Fibroblast of skin of back (primary cell): ENCODE results near the gene LRCOL1.

Source experiments
- DNase-seq: peaks from one replicate; pipeline ENCODE4 v3.0.0-alpha.2; 2013

Gene LRCOL1

DNA sequence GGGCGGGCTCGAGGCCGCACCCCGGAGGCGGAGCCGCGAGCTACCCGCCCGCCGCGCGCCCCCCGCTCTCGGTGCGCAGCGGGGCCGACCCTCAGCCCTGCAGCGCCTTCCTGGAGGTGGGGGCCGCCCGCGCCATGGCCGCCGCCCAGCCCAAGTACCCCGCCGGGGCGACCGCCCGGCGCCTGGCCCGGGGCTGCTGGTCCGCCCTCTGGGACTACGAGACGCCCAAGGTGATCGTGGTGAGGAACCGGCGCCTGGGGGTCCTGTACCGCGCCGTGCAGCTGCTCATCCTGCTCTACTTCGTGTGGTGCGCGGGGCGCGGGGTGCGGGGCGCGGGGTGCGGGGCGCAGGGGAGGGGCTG, 8.3 kb upstream of the LRCOL1 start, which contains the start of gene P2RX2:
Gene P2RX2, plus strand, starts transcription at position 94 of the 361 bp plus-strand sequence. Its CDS starts 41 bp downstream, at position 135.
- DNase-seq = no peak

DNA sequence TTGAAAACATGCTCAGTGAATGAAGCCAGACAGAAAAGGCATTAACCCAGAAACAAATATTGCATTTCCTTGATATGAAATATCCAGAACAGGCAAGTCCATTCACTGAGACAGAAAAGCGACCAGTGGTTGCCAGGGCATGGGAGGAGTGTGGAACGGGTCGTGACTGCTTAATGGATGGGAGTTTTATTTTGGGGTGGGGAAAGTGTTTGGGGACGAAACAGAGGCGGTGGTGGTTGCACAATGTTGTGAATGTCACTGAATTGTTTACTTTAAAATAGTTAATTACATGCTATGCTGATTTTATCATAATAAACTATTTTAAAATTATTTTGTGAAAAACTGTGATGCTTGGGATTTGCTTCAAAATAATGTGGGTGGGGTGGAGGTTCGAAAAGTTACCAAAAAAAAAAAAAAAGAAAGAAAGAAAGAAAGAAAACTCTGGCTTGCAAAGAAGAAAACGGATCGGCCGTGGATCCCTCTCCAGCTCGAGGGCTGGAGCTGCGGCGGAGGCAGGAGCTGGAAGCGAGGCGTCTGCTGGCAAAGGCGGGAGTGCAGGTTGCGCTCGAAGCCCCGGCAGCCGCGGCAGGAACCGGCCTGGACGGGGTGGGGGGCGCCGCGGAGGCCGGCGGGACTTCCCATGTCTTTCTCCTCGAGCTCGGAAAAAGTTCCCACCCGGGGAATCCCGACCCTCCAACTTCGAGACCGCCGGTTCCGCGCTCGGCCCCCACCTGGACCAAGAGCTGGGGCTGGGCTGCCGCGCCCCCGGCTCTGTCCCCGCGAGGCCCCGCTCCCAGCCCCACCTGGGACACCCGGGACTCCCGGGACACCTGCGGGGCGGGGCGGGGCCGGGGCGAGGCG, 7.7 kb upstream of the LRCOL1 start:
- no peak for DNase-seq

DNA sequence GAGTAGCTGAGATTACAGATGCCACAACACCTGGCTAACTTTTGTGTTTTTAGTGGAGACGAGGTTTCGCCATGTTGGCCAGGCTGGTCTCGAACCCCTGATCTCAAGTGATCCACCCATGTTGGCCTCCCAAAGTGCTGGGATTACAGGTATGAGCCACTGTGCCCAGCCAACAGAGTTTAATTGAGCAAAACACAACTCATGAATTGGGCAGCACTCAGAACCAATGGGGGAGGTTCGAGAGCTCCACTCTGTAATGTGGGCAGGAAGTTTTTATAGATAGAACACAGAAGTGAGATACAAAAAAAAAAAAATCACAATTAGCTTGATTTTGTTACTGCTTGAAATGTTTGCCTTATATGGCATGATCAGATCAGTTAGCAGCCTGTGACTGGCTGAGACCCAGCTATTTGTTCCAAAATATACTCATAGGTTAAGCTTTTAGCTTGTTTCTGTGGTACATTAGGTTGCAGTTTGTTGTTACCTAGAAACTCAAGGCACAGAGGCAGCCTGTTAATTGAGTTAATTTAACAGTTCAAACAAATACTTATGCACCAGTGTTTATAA, 6.8 kb upstream of the LRCOL1 start:
- no peak for DNase-seq

DNA sequence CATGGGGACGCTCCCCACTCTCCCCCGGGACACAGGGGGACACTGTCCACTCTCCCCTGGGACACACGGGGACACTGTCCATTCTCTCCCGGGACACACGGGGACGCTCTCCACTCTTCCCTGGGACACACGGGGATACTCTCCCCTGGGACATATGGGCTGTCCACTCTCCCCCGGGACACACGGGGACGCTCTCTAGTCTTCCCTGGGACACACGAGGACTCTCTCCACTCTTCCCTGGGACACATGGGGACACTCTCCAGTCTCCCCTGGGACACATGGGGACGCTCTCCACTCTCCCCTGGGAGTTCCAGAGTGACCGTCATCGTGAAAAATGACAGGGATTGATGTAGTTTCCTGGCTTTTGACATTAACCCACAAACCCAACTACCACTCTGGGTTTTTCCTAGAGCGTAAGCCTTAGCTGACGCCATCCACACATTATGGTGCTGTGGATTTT, 5.2 kb upstream of the LRCOL1 start:
- no peak for DNase-seq

DNA sequence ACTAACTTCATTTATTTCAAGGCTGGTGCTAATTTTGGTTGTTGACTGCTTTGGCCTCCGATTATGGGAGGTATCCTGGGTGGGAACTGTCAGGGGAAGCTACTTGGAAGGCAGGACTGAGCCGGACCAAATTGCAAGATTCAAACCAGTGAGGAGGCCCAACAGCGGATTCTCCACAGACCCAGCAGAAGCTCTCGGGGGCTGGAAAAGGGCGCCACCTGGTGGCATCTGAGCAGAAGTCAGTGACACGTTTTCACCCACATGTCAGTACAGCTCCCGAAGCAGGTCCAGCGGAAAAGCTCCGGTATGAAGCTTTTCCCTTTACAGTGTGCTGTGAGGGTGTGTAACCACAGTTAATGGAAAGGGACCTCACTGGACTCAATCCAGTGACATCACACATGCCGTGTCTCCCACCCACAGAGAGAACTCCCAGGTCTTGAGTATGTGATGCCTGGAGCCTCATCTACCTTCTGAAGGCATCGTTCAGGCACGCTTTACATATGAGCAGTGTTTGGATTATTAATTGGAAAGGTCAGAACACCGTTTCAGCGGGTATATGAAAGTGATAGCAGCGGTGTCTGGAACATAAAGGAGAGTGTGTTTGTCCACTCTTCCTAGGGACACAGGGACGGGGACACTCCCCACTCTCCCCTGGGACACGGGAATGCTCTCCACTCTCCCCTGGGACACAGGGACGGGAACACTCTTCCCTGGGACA, 4.6 kb upstream of the LRCOL1 start:
- DNase-seq = peak; percentile 77

DNA sequence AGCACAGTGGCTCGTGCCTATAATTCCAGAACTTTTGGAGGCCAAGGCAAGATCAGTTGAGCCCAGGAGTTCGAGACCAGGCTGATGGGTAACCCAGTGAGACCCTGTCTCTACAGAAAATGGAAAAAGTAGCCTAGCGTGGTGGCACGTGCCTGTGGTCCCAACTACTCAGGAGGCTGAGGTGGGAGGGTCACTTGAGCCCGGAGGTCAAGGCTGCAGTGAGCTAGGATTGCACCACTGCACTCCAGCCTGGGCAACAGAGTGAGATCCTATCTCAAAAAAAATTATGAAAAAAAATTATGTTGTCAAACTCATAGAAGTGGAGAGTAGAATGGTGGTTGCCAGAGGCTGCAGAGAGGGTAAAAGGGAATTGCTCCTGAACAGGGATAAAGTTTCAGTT, 3.6 kb upstream of the LRCOL1 start:
- DNase-seq = no peak

DNA sequence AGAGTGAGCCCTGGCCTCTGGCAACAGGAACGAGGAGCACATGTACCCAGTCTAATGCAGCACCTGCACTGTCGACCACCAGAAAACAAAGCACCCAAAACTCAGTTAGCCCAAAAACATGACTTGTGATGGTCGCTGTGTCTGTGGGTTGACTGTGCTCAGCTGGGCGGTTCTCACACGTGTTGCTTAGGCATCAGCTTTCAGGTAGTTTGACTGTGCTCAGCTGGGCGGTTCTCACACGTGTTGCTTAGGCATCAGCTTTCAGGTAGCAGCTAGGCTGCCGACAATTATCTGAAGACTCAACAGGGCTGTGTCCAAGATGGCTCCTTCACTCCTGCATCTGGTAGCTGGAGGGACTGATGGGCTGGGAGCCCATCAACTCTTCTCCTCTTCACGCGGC, 1.2 kb upstream of the LRCOL1 start:
- no peak for DNase-seq

DNA sequence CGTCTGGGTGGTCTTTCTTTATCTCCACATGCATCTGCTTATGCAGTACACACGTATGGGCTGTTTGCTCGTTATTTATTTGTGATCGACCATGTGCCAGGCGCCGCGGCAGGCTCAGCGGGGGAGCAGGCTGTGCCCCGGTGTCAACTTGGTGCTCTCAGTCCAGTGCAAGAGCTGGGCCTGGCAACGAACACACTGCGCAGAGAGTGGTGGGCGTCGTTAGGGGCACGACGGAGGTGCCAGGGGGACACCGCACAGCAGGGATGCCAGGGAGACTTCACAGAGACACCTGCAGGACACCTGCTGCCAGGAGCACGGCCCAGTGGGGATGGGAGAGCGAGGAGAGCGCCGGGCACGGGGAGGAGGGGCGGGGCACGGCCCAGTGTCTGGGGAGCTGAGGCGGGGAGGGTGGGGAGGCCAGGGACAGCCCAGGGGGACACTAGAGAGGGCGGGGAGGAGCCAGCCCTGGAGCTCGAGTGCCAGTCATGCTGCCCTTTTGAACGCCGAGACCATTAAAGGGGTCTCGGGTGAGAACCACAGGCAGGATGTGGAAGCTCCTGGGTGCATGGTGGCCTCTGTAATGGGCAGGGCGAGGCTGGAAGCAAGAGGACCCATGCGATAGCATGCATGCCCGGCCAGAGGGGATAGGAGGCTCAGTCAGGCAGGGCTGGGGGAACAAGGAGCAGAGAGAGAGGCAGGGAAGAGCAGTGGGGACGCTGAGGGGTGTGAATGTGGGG, 652 bp upstream of the LRCOL1 start:
- no peak for DNase-seq

DNA sequence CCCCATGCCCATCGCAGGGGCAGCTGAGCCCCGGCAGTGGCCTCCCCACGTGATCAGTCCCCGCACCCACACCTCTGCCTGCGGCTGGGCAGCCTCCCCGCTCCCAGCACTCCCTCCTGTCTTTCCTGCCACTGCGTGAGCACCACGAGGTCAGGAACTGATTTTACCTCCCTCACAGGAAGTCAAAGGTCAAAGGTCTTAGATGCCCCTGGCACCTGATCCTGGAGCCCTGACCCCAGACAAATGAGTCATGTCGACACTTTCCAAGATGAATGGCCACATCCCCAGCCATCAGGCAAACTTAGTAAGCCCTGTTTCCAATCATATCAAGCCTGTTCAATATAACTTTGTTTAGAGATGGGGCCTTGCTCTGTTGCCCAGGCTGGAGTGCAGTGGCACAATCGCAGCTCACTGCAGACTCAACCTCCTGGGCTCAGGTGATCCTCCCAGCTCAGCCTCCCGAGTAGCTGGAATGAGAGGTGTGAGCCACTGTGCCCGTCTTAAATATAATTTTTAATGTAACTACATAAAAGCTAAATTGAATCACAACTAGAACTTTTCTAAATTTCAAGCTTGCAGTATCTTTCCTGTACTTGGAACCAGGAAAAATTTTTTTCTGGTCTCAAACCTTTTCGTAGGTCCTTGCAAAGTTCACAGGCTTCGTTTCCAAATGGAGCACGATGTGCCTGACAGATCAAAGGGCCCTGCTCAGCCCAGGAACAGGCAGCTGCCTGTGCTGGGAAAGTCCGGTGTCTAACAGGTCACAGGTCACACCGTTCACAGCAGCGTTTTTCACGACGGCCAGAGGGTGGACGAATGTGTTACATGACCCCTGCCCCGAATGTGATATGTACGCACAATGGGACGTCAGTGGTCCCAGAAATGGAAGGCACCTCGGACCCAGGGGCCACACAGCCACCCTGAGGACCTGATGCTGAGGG, 1.9 kb downstream of the LRCOL1 start:
- no peak for DNase-seq

DNA sequence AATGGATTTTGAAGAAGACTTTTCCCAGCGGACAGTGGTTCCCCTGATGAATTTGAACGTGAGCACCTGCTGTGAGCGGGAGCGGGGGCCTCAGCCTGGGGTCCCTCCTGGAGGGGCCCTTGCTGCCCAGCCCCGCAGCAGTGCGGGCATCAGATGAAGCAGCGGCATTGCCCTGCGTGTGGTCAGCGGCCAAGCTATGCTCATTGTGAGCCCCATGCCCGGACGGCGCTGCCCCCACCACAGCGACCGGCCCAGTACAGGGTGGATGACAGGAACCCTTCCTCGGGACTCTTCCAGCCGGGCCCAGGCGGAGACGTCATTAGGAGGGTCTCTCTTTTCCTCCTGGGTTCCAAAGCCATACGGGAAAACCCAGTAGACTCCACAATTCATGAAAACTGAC, 3.5 kb downstream of the LRCOL1 start:
- DNase-seq = no peak

DNA sequence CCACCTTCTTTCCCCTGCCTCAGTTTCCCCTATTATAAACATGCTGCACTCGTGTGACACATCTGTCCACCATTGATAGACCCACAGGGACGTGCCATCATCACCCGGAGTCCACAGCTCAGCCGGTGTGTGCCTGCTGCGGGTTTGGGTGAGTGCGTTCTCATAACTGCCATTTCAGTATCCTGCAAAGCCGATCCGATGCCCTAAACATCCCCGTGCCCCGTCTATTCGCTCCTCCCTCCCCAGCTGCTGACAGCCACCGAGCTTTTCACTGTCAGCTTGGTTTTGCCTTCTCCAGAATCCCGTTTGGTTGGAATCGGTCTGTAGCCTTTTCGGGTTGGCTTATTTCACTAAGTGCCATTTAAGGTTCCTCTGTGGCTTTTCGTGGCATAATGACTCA, 3.9 kb downstream of the LRCOL1 start:
- DNase-seq = no peak

DNA sequence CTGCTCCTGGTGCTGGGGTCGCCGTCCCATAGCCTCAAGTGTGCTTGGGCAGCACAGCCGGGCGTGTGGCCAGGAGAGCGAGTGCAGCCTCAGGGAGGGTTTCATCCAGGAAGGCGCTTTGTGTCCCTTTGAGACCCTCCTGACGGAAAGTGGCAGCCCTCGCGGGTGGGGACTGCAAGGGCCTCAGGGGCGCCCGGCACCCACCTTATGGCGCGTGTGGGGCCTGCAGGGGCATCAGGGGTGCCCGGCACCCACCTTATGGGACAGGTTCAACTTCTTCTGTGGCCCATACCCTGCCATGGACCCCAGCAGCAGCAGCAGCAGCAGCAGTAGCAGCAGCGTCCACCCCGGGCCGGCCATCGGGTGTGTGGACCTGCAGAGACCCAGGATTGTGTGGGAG, 4.5 kb downstream of the LRCOL1 start:
- no peak for DNase-seq

DNA sequence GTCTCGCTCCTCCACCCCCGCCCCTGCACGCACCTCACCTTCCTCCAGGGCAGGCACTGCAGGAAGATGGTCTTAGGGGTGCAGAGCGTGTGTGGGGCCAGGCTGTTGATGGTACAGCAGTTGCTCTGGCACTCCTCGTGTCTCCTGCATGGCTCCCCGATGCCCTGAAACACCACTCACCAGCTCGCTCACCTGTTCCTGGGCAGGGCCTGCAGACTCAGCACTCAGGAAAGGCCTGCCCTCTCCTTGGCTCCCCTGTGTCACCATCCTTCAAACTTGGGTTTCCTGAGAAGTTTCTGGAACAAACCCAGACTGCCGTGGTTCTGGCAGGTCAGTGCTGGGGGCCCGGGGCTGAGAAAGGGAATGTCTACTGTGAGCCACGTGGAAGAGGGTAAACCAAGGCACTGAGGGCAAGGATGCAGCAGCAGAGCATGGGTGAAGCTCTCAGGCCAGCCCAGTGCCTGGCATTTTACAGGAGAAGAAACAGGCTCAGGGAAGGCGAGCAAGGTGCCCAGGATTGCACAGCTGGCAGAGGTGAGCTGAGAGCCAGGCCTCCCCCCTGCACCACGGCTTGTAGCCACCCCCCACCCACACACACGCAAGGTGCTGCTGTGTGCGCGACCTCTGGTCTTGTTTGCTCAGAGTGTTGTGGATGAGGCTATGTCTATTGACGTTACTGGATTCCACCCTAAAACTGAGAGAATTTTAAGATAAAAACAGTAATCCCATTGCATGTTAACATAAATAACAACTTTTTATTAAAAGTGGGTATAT, 5.5 kb downstream of the LRCOL1 start:
- no peak for DNase-seq

DNA sequence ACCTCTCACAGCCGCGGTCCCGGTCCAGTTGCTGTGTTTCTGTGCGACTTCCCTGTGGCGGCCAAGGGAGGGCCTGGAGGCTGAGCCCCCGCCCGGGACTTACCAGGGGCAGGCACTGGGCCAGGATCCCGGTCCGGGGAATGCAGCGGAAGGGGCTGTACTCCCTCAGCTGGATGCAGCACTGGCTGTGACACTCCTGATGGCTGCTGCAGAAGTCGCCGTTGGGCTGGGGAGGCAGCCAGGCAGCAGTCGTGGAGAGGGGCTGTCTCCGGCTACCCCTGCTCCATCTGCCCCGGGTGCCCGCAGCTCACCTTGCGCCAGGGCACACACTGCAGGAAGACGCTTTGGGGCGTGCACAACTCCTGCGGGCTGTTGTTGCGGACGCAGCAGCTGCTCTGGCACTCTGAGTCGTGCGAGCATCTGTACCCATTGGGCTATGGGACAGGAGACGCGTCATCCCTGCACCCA, 6.2 kb downstream of the LRCOL1 start:
- no peak for DNase-seq

DNA sequence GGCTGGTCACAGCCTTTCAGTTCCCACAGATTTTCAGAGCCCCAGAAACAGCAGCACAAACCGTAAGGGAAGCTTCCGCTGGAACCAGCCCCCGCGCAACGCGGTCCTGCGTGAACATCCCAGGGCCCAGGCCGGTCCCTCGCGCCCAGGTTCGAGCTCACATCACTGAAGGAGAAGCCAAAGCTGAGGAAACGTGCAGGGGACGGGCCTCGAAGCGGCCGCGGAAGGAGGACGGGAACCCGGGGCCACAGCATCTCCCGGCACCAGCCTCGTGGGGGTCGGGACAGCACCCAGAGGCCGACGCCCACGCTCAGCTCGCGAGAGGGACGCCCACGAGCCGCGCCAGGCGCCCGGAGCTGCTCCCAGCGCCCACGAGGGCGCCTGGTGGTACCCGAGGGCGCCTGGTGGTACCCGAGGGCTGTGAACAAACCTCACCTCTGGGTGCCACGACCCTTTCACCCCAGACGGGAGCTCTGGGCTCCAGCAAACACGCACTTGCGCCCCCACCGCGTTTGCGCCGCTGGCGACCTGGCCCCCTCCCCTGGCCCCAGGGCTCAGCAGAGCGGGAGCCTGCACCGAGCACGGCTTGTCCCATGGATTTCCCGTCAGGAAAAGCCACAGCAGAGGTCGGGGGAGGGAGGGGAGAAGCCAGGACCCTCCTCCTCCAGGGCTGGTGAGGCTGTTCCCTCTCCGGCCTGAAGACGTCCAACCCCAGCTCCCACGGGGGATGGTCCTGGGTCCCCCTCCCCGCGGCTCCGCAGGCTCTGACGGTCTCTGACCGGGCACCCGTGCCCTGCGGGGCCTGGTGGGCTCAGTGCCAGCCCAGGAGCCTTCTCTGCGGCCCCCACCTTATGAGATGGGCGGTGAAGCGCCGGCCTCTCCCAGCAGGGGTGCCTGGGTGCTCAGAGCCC, 6.9 kb downstream of the LRCOL1 start:
- DNase-seq = no peak

DNA sequence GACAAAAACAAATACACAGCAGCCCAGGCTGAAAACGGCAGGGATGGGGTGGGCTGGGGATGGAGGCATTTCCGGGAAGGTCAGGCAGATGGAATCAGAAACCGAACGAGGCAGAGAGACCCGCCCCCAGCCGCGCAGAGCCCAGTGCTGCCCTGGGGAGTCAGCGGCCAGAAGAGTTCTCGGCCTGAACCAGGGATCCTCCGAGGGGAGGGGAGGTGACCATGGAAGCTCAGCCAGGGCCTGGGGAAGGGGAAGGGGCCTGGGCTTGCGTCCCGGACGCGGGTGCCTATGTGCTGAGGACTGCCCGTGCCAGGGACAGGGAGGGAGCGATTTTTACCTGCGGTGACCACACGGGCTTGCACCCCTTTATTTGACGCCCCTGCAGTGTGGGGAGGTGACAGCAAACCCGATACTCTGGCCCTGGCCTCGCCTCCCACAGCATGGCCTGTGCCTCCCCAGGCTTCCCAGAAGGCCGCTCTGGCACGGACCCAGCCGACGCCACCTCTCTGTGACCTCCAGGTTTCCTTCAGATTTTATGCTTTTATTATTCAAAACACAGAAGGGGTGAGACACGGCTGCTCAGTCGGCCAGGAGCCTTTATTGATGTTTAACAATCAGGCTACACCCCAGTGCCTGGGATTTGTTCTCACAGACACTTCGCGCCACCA, 7.7 kb downstream of the LRCOL1 start:
- DNase-seq = no peak

DNA sequence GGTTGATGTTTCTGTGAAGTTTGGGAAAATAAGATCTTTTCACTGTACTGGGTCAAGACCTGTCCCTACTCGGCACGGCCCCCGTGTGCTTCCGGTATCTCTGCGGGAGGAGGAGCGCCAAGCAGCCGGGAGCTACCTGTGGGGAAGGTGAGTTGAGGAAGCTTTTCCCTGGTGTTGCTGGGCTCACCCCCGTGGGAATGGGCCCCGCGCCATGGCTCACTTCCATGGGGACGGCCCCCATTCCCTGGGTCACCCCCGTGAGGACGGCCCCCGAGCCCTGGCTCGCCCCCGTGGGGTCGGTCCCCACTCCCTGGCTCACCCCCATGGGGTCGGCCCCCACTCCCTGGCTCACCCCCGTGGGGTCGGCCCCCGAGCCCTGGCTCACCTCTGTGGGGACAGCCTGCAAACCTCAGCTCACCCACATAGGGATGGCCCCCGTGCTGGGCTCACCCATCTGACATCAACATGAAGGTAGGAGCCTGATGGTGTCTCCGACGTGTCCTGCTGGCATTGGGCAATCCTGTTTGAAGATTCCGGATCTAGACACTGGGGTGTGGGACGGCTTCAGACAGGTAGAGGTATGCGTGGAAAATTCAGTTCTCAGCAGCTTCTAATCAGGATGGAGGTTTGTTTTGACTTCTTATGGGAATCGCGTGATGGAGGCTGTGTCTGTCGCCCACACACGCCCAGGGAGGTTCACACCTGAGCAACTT, 9.1 kb downstream of the LRCOL1 start:
- no peak for DNase-seq
